D341Med (cell line): ENCODE measurements around the gene ABCG2.

Source experiments
- DNase-seq: peaks from one replicate; pipeline ENCODE4 v3.0.0; 2012; ENCODE audit warnings: low spot score

ABCG2 gene

DNA sequence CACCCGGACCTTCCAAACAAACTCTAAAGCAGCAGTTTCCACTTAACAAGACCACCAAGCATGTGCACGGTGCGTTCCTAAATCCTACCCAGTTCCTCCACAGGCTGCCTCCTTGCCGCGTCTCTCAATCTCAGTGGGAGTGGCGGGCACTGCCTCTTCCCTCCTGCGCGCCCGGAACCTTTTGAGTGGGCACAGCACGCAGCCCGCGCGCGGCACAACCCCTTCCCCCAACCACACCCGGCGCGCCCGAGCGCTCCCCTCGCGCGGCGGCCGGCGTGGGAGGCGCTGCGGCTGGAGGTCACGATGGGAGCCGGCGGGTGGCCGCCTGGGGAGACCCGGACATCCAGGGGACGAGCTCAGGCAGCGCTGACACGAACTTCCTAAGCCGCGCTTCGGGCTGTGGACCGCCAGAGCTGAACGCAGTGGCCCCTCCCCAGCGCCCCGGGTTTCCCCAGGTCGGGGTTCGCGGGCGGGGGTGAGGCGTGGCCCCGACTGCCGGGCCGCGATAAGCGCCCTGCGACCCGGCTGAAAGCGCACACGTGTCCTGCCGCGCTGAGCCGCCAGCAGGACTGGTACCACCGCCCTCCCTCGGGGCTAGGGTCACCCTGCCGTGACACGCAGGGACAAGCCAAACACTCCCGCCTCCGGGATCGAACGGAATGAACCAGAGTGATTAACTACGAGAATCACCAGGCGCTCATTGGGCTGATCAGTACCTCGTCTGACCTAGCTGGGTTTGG is at the start of gene ABCG2:
Gene ABCG2, minus strand, starts transcription at position 151 of the 740 bp plus-strand sequence. CDS start 18,644 bp downstream, outside the sequence.
- DNase-seq, result peak; percentile 61

DNA sequence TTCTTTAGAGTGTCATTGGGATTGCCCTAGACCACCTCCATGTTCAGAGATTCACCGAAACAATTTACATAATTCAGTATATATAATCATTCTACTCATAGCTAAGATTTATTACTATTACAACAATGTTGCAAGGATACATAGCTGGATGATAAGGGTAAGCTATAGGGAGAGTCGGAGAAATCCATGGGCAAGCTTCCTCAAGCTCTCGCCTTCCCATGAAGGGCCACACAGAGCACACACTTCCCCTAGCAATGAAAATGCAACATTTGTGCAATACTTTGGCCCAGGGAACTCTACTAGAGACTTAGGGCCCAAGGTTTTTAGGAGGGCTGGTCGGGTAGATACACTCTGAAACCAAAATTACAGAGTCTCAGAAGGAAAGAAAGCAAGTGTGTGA is 49.7 kb upstream of the ABCG2 start:
- no peak for DNase-seq

DNA sequence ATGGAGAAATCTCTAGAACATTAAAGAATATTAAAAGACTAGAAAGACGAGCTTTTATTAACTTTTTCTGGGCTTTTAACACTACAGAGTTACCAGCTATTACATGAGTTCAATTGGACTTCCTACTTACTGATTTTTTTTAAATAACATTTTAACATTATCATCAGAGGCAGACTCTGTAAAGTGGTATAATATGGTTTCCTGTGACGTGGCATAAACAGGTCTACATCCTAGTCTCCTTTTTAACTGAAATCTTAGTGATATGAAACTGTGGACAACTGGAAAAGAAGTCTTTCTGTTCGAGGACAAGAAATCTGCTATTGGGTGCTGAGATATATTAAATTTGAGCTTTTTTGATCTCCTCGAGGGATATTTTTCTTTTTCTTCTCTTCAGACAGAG is 48.7 kb upstream of the ABCG2 start:
- no peak for DNase-seq

DNA sequence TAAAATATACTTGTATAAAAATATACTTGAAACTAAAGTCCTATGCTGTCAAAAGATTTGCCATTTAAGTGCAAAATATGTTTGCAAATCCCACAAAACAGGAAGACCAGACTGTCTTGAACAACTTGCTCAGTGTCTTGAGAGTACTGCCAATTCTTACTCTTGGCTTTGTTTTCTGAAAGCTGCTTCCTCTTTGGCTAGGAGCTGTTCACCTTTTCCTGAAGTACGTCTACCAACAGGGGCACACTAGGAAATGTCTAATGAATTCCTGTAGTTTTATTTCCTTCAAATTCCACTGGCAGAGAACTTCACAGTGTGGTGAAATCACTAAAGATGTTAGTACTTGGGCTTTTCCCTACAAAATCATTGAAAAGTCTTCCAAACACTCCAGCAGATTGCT is 46.4 kb upstream of the ABCG2 start:
- DNase-seq, result no peak

DNA sequence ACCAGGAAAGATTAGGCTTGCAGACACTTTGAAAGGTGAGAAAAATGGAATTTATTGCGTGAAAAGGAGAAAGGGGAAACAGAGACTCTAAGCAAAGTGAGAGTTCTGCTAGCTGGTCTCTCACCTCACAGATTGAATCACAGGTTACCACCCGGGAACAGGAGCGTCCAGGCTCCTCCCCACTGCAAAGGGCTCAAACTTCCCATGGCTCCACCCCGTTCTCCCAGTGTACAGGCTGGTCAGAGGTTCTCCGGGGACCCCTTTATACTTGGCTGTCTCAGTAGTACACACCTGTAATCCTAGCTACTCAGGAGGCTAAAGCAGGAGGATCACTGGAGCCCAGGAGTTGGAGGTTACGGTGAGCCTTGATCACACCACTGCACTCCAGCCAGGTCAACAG is 44.0 kb upstream of the ABCG2 start:
- no peak for DNase-seq

DNA sequence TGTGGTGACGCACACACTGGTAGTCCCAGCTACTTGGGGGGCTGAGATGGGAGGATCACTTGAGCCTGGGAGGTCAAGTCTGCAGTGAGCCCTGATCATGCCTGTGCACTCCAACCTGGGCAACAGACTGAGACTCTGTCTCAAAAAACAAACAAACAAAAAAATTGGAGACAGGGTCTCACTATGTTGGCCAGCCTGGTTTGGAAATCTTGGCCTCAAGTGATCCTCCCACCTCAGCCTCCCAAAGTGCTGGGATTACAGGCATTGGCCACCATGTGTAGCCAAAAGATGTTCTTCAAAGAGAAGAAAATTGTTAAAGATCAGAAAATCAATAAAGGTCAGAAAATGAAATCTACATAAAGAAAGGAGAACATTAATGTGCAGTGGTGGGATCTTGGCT is 41.7 kb upstream of the ABCG2 start:
- no peak for DNase-seq

DNA sequence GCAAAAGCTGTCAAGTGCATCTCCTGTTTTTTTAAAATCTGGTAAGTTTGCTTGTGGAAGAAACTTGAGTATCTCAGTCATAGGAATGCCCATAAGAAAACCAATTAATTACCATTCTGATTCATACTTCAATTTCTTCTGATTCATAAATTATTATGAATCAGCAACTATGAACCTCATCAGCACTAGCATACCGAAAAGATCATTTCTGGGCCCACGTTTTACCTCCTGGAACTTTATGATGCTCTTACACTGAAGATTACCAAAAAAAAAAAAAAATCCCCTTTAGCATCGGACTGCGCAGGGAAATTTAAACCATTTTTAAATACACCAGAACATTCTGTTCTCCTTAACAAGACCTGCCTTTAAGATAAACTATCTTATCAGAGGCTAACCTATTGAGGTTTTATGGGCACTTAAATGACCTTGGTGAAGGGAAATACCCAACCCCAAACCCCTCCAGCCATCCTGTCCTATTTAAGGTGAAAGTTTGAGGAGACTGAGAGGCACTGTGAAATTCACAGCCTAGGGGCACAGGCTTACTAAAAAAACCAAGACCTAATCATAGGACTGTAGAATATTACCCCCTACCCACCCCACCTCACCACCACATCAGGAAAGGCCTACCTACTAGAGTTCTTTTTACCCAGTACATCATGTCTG is 38.2 kb upstream of the ABCG2 start:
- DNase-seq, result no peak

DNA sequence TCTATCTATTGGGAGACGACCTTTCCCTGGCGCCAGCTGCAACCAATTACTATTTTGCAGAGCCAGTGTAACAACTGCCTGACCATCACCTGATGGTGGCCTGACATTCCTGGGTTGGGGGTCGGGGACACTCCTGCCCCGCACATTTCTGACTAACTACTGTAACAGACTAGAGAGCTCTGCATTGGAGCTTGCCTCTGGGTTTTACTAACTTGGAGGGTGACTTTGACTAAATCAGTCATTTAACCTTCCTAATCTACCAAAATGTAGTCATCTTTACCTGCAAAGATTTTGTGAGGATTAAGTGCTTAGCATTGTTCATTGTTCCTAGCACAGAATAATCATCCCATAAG is 37.5 kb upstream of the ABCG2 start:
- no peak for DNase-seq

DNA sequence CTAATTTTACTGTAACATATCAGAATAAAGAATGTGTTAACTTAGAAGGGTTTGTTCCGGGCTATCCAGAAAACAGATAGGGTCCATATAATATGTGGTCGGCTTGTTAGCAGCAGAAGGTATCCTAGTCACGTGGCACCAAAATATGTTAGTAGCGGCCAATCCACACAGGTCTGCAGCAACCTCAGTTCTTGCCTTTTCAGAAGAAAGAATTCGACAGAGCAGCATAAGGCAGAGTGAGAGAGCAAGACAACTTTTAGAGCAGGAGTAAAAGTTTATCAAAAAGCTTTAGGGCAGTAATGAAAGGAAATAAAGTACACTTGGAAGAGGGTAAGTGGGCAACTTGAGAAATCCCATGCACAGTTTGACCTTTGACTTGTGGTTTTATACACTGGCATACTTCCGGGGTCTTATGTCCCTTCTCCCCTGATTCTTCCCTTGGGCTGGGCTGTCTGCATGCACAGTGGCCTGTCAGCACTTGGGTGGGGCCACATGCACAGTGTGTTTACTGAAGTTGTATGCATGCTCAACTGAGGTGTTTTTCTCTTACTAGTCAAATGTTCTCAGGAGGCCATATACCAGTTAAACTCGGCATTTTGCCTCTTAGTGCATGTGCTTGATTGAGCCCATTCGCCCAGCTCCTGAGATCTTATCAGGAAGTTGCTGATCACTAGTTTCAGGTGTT is 37.0 kb upstream of the ABCG2 start:
- DNase-seq, result no peak

DNA sequence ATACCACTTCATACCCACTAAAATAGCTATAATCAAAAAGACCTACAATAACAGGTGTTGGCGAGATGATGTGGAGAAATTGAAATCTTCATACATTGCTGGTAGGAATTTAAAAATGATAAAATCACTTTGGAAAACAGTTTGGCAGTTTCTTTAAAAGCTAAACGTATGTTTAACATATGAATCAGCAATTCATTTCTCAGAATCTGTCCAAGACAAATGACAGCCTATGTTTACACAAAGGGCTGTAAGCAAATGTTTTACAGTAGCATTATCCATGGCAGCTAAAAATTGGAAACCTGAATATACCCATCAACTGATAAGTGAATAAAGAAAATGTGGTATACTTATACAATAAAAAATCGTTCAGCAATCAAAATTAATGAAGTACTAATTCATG is 33.0 kb upstream of the ABCG2 start:
- no peak for DNase-seq

DNA sequence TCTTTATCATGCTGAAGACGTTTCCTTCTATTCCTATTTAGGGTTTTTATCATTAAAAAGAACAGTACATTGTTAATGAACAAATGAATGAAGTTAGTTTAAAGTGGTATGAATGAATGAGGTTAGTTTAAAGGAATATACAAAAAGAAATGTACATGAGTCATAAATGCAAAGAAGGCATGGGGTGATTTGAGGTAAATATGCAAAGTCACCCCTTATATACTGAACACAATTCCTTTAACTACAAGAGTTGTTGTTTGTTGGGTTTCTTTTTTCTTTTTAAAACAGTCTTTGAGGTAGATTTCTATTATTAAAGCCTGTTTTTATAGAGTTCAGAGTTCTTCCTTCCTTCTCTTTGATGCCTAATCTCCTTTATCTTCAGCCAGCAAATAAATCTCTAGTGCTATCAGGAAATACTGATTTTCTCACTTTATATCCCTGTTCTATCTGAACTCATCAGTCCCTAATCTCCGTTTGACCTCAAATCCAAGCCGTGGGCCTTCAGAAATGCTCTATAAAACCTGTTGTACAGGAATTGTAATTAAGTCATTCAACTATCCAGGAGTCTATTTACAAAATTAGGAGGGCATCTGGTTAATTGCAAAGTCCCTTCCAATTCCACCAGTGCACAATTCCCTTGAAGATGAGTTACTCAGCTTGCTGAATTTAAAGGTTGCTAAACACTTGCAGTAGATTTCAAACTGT is 31.6 kb upstream of the ABCG2 start:
- no peak for DNase-seq

DNA sequence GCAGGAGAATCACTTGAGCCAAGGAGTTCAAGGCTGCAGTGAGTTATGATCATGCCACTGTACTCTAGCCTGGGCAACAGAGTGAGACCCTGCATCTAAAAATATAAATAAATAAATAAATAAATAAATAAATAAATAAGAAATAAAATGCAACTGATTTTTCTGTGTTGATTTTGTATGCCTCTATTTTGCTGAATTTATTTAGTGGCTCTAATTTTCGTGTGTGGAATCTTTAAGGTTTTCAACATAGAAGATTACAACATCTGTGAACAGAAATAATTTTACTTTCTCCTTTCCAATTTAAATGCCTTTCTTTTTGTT is 30.9 kb upstream of the ABCG2 start:
- DNase-seq, result no peak

DNA sequence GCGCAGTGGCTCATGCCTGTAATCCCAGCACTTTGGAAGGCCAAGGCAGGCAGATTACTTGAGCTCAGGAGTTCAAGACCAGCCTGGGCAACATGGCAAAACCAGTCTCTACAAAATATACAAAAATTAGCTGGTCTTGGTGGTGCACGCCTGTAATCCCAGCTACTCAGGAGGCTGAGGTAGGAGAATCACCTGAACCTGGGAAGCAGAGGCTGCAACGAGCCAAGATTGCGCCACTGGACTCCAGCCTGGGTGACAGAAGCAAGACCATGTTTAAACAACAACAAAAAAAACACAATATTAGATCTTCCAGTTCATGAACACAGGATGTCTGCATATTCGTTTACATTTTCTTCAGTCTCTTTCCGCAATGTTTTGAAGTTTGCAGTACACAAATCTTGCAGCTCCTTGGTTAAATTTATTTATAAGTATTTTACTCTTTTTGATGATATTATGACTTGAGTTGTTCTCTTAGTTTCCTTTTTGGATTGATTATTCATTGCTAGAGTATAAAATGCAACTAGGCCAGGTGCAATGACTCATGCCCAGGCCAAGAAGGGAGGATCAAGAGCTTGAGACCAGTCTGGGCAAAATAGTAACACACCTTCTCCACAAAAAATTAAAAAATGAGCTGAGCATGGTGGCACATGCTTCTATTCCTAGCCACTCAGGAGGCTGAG is 30.4 kb upstream of the ABCG2 start:
- DNase-seq, result no peak

DNA sequence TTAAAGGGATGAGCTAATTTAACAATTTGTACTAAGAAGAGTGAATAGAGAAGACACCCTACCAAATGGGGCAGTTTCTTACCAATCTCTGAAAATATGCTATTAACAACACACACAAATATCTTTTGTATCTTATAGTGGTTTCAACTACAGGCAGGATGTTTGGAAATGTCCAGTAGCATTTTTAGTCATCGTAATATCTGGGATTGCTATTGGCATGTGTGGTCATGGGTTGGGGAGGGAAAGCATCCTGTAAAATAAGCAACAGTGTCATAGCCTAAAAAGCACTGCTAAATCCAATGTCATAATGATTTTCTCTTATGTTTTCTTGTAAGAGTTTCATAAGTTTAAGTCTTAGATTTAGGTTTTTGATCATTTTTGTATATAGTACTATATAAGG is 29.3 kb upstream of the ABCG2 start:
- no peak for DNase-seq

DNA sequence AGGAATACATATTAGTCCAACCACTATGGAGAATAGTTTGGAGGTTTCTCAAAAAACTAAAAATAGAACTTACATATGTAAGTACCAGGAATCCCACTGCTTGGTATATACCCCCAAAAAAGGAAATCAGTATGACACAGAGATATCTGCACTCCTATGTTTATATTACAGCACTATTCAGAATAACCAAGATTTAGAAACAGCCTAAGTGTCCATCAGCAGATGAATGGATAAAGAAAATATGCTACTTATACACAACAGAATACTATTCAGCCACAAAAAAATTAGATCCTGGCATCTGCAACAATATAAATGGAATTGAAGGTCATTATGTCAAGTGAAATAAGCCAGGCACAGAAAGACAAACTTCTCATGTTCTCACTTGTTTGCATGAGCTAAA is 27.5 kb upstream of the ABCG2 start:
- no peak for DNase-seq

DNA sequence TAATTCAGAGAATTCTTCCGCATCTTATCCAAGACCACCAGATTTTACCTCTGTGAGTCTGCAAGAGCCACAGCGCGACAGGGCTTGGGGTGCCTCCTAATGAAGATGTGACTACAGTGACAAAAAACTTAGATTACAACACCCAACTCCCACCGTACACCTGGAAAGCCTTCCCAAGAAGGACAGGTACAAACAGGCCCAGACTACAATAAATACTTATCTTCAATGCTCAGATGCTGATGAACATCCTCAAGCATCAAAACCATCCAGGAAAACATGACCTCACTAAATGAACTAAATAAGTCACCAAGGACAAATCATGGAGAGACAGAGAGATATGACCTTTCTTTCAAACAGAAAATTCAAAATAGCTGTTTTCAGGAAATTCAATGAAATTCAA is 20.8 kb upstream of the ABCG2 start:
- no peak for DNase-seq

DNA sequence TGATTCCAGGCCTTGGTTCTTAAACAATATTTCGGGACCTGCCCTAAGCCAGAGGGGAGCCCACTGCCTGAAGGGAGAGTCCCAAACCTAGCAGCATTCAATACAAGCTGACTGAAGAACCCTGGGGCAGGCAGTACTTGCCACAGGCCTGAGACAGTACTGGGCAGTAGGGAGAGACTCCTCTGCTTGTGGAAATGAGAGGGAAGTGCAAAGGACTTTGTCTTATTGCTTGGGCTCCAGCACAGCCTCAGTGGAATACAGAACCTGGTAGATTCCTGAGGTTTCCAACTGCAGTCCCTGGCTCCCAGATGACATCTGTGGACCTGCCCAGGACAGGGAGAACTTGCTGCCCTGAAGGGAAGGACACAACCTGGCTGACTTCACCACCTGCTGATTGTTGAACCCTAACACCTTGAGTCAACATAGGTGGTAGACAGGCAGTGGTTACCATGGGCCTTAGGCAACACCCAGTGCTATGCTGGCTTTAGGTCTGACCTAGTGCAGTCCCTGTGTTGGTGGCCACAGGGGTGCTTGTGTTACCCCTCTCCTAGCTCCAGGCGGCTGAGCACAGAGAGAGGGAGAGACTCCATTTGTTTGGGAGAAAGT is 20.3 kb upstream of the ABCG2 start:
- DNase-seq, result no peak

DNA sequence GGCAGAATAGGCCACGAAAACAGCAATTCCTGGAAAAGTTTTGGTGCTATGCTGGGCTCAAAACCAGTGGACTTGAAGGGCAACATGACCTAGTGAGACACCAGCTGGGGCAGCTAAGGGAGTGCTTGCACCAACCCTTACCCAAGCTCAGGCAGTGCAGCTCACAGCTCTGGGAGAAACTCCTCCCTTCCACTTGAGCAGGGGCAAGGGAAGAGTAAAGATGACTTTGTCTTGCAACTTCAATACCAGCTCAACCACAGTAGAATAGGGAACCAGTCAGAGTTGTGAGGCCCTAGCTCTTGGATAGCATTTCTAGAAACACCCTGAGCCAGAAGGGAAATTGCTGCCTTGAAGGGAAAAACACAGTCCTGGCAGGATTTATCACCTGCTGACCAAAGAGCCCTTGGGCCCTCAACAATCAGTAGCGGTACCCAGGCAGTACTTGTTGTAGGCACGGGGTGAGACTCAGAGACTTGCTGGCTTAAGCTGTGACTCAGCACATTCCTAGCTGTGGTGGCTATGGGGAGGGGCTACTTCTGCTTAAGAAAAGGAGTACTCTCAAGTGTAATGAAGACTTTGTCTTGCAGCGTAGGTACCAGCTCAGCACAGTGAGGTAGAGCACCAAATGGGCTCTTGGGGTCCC is 19.7 kb upstream of the ABCG2 start:
- no peak for DNase-seq

DNA sequence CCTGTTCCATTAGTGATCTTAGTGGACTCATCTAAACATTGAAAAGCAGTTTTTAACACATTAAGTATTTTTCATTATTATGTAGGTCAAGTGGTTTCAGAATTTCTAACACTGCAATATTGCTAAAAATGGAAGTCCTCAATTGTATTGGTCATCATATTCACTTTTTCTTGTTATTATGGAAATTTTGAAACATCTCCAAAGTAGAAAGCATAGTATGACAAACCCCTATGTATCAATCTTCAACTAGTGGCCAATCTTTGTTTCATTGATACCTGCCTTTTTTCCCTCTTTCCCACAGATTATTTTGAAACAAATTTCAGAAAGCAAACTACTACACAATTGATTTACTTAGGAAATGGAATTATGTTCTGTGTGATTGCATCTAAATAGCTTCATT is 14.5 kb upstream of the ABCG2 start:
- no peak for DNase-seq

DNA sequence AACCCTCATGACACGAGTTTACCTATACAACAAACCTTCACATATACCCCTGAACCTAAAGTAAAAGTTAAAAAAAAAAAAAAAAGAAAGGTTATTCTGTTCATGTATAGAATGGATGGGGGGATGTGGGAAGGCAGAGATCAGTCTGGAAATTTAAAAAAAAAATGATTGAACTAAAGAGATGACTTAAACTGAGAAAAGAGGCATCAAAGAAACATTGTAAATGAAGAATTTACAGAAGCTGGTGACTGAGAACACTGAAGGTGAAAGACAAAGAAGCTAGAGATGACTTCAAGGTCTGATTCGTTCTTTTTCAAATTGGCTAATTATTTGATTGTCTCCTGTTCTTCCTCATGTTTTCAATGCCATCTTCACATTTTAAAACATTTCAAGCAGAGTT is 12.8 kb upstream of the ABCG2 start:
- DNase-seq, result no peak

DNA sequence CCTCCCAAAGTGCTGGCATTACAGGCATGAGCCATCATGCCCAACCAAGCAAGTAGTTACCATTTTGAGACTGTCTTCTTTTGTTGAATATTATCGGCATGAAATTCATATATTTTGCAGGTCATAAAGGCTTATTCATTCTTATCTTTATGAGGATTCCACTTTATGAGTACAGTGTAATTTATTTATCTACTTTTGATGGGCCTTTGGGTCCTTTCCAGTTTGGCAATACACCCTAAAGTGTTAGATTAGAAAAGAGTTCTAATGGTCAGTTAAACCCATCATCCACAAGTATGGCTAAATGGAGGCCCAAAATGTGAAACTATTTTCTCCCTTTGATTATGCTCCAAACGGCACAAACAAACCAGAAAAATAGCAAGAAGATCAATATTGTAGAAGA is 10.9 kb upstream of the ABCG2 start:
- no peak for DNase-seq

DNA sequence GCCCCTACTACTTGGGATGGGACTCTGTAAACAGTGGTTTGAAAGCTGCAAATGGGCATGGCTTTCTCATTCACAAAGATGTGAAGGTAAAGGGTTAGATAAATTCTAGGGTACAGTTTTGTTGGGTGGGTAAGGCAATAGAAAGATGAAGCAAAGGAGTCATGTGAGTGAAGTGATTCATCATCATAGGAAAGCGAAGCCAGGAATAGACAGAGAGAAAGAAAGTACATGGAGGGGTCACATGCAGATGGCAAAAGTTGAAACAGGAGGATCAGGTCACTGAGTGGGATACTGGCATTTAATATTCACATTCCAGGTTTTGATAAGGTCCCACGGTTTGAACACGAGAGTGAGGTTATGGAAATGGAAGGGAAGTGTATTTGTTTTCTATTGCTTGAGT is 8.2 kb upstream of the ABCG2 start:
- DNase-seq, result no peak
